Spleen (tissue), 11 donors: ENCODE results near the gene RPP14. TPM values are rescaled to one million over a fixed set of nuclear protein-coding genes. Genes with fewer than 3 reads are reported as not detected.
"Not testable (repeated sequence)": the region's sequence is repeated elsewhere in the genome, so short reads cannot be mapped to it uniquely, and the experiment has no call there.

Experiments
- DNase-seq: peaks from one replicate; pipeline ENCODE4 v3.0.0-alpha.2; 2020
- H3K27ac ChIP-seq, 8 donors: fragments of 200-600 bp; sonication (generic) in 7 of 8; 1 replicate in 4 of 8; 2 replicates in 4 of 8; pipeline versions ENCODE4 v1.5.0 to v1.8.0; 2016 to 2021; ENCODE audit warnings: inconsistent platforms in 4 of 8, mild to moderate bottlenecking in 4 of 8, moderate library complexity in 1 of 8
- H3K27me3 ChIP-seq, 7 donors: fragments of 200-600 bp; sonication (generic) in 6 of 7; replicated peaks in 1 of 7; 1 replicate in 4 of 7; 2 replicates in 3 of 7; pipeline versions ENCODE4 v1.5.0 to v1.8.0; 2016 to 2021; ENCODE audit warnings: inconsistent platforms in 3 of 7, mild to moderate bottlenecking in 1 of 7
- H3K36me3 ChIP-seq, 6 donors: fragments of 200-600 bp; sonication (generic) in 5 of 6; 1 replicate in 4 of 6; 2 replicates in 2 of 6; pipeline versions ENCODE4 v1.5.0 to v1.8.0; 2016 to 2021; ENCODE audit warnings: inconsistent platforms in 2 of 6
- H3K4me1 ChIP-seq, 6 donors: fragments of 200-600 bp; sonication (generic) in 5 of 6; 1 replicate in 3 of 6; 2 replicates in 3 of 6; pipeline versions ENCODE4 v1.5.0 to v1.8.0; 2016 to 2021; ENCODE audit warnings: inconsistent platforms in 3 of 6
- H3K4me3 ChIP-seq, 8 donors: fragments of 200-600 bp; sonication (generic) in 7 of 8; 1 replicate in 4 of 8; 2 replicates in 4 of 8; pipeline versions ENCODE4 v1.5.0 to v1.8.0; 2016 to 2021; ENCODE audit warnings: inconsistent platforms in 4 of 8, mild to moderate bottlenecking in 4 of 8, moderate library complexity in 2 of 8
- H3K9me3 ChIP-seq, 8 donors: fragments of 200-600 bp; sonication (generic) in 7 of 8; 1 replicate in 4 of 8; 2 replicates in 4 of 8; pipeline versions ENCODE4 v1.5.0 to v1.8.0; 2016 to 2021; ENCODE audit warnings: inconsistent platforms in 4 of 8
- CTCF ChIP-seq, 11 experiments: fragments of 200-600 bp in 7 of 11; fragments of 450-650 bp in 4 of 11; sonication (generic) in 4 of 11; IDR thresholded peaks in 8 of 11; conservative IDR thresholded peaks in 3 of 11; 1 replicate in 7 of 11; 2 replicates in 4 of 11; pipeline versions ENCODE4 v1.4.0 to v1.8.0; 2016 to 2021; ENCODE audit warnings: antibody characterized with exemption in 11 of 11, inconsistent platforms in 4 of 11, mild to moderate bottlenecking in 1 of 11
- POLR2A ChIP-seq, 3 donors: fragments of 450-650 bp; IDR thresholded peaks; one replicate each; pipeline ENCODE4 v1.5.1; 2017; ENCODE audit warnings: antibody characterized with exemption in 3 of 3, mild to moderate bottlenecking in 1 of 3
- POLR2AphosphoS5 ChIP-seq, 3 donors: sonication (generic); formaldehyde crosslinking; IDR thresholded peaks; one replicate each; pipeline ENCODE4 v1.5.1; 2017; ENCODE audit warnings: antibody characterized with exemption in 3 of 3
- WGBS, 5 donors: extraction: QIAGEN DNeasy Blood & Tissue Kit in 3 of 5; methylation state at CpG; one replicate each; pipeline versions ENCODE4 v1.1.5 to v1.1.7; 2013 to 2018; 5-methylcytosine and 5-hydroxymethylcytosine counted together
- intact Hi-C: fragments of 100-400 bp; cut with DNase I; formaldehyde crosslinking; loops from one replicate; pipeline ENCODE4 v1.15.0; 2023; ENCODE audit warnings: low total_unique reads
- polyA plus RNA-seq, 3 donors: library from polyadenylated mRNA; stranded (reverse); fragments of 200-250 nt; gene quantifications; one replicate each; pipeline ENCODE4 v1.2.1, GENCODE V29; 2013
- total RNA-seq, 7 donors: library from RNA; depleted of rRNA in 3 of 7; stranded (reverse); fragments of >200 nt in 3 of 7; fragmentation: NEBNext Ultra II Directional in 4 of 7; extraction: Animal tissue kit (Norgen Biotek cat#: 25700) in 4 of 7; gene quantifications; one replicate each; pipeline versions ENCODE4 v1.1.0 to v1.2.1, GENCODE V29; 2016 to 2021
- donor health status: healthy with polysubstance abuse.
- donor health status: DM: no; HTN: no; CAD: no; lungs with moderate emphysema.
- donor health status: DM: no; HTN: no; CAD: no.
- donor health status: Bipolar disorder and iron deficiency.
- donor health status: healthy.
- donor health status: DM: no; HTN: no; CAD: no.
- donor health status: DM: yes; HTN: yes; CAD: no.

The RPP14 gene
- total and polyA plus RNA-seq, 10 donors: 6.2 to 21.3 (median 14.3) TPM

- DNase-seq: no peak
- WGBS, 5 donors: 77 to 97% (median 93%) methylated on average over 1 of the region's 1 CpG
- Histone ChIP-seq H3K4me1 (peaks cover 19 to 93% (median 73%) of the 10 kb centered on the region in 6 donors), H3K36me3 (peaks cover 0 to 43% (median 0%) of the 10 kb centered on the region in 6 donors), H3K9me3 (no peaks in the 10 kb centered on the region), H3K27me3 (no peaks in the 10 kb centered on the region), H3K27ac (peak overlapping the region in 4 of 8 donors; percentile 87 to 94 (median 90)), H3K4me3 (no peak overlapping the region)
- no peak for TF ChIP-seq POLR2AphosphoS5 (IDR thresholded peaks at IDR 0.05)
- TF ChIP-seq CTCF (IDR thresholded peaks at IDR 0.05 in 8 of 11, conservative IDR thresholded peaks at IDR 0.05 in 3 of 11): no peak
- TF ChIP-seq POLR2A (IDR thresholded peaks at IDR 0.05): no peak
- intact Hi-C loops: no loop called here
Observed at GRCh38 chr3:58337190-58337589, 31.1 kb downstream of the RPP14 start.

GRCh38 chr3:58339146-58339545 lies 33.1 kb downstream of the RPP14 start:
- 71 to 88% (median 78%) methylated on average over 12 of the region's 12 CpGs for WGBS, 5 donors
- Histone ChIP-seq H3K4me1 (peaks cover 12 to 100% (median 72%) of the 10 kb centered on the region in 6 donors), H3K36me3 (peaks cover 0 to 63% (median 4%) of the 10 kb centered on the region in 6 donors), H3K4me3 (peak overlapping the region in 1 of 8 donors; percentile 30), H3K27ac (peak overlapping the region in 5 of 8 donors; percentile 44 to 94 (median 90))
- H3K27me3 ChIP-seq, intact Hi-C loops, H3K9me3 ChIP-seq, DNase-seq: not testable (repeated sequence)

GRCh38 chr3:58340594-58341244 lies 34.7 kb downstream of the RPP14 start:
- Histone ChIP-seq H3K27me3 (no peaks in the 10 kb centered on the region), H3K4me1 (peaks cover 6 to 100% (median 66%) of the 10 kb centered on the region in 6 donors), H3K36me3 (peaks cover 0 to 70% (median 4%) of the 10 kb centered on the region in 6 donors), H3K9me3 (no peaks in the 10 kb centered on the region), H3K4me3 (no peak overlapping the region), H3K27ac (peak overlapping the region in 6 of 8 donors; percentile 9 to 91 (median 54))
- TF ChIP-seq CTCF (IDR thresholded peaks at IDR 0.05 in 8 of 11, conservative IDR thresholded peaks at IDR 0.05 in 3 of 11): no peak
- TF ChIP-seq POLR2AphosphoS5 (IDR thresholded peaks at IDR 0.05): no peak
- TF ChIP-seq POLR2A (IDR thresholded peaks at IDR 0.05): no peak
- no peak for DNase-seq
- intact Hi-C loops: no loop called here
- WGBS, 5 donors: 79 to 87% (median 81%) methylated on average over 3 of the region's 3 CpGs

GRCh38 chr3:58341376-58341775 lies 35.3 kb downstream of the RPP14 start:
- Histone ChIP-seq H3K4me1 (peaks cover 2 to 100% (median 62%) of the 10 kb centered on the region in 6 donors), H3K27me3 (no peaks in the 10 kb centered on the region), H3K27ac (peak overlapping the region in 6 of 8 donors; percentile 9 to 91 (median 54)), H3K9me3 (no peaks in the 10 kb centered on the region), H3K36me3 (peaks cover 0 to 70% (median 4%) of the 10 kb centered on the region in 6 donors), H3K4me3 (no peak overlapping the region)
- WGBS, 5 donors: 80 to 97% (median 87%) methylated on average over 3 of the region's 3 CpGs
- intact Hi-C loops: no loop called here
- TF ChIP-seq POLR2A (IDR thresholded peaks at IDR 0.05) (no peak), POLR2AphosphoS5 (IDR thresholded peaks at IDR 0.05) (no peak), CTCF (IDR thresholded peaks at IDR 0.05 in 8 of 11, conservative IDR thresholded peaks at IDR 0.05 in 3 of 11) (no peak)
- DNase-seq: no peak
